Effector CD4-positive, alpha-beta T cell (primary cell): ENCODE results near the gene GNB1L.

Source experiments
- DNase-seq: peaks from one replicate; pipeline ENCODE4 v3.0.0-alpha.2; 2020

Gene GNB1L

DNA sequence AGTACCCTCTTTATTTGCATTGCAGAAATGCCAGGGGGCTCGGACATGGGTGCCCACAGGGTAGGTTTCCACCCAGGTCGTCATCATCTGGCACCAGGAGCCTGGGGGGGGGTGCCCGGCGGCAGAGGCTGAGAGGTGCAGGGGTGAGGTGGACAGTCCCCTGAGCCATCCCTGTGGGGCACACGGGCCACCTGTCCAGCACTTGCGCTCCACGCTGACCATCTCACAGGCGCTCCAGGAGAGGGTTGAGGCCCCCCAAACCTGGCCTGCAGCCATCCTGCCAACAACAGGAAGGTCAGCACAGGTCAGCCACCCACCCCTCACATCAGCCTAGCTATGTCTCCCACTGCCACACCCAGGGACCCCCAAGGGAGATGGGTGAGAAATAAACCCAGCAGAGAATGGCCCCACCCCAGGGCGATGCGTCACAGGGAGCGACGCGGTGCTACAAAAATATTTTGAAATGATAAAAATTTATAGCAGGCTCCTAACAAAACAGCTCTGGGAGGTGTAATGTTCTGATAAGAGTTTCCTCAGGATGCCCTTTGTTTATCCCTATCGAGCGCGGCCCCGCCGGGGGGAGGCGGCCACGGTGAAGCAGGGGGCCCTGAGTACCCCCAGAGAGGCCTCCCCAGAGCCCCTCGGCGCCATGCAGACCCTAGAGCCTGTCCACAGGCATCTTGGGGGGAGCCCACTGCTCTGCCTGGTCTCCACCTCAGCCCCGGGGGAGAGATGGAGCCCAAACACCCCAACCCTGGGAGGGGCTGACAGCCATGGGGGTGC lies 21.0 kb upstream of the GNB1L start:
- DNase-seq: no peak

DNA sequence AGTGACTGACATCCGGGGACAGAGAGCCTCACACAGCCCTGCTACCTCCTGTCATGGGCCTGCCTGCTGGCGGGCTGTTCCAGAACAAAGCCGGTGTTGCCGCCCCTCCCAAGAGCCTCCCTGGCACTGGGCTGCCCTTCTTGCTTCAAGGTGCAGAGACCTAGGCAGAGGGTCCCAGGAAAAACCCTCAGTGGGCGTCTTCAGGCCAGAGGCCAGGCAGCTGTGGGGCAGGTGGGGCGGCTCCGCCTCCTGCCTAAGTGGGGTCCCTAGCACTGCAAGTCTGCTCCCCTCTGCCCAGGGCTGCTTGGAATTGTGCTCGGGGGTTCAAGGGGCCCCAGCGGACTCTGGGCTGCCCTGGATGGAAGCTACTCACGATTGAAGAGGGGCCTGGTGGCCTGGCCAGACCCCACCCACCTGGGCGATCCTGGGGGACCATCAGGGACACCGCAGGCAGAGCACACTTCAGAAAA lies 20.4 kb upstream of the GNB1L start:
- no peak for DNase-seq

DNA sequence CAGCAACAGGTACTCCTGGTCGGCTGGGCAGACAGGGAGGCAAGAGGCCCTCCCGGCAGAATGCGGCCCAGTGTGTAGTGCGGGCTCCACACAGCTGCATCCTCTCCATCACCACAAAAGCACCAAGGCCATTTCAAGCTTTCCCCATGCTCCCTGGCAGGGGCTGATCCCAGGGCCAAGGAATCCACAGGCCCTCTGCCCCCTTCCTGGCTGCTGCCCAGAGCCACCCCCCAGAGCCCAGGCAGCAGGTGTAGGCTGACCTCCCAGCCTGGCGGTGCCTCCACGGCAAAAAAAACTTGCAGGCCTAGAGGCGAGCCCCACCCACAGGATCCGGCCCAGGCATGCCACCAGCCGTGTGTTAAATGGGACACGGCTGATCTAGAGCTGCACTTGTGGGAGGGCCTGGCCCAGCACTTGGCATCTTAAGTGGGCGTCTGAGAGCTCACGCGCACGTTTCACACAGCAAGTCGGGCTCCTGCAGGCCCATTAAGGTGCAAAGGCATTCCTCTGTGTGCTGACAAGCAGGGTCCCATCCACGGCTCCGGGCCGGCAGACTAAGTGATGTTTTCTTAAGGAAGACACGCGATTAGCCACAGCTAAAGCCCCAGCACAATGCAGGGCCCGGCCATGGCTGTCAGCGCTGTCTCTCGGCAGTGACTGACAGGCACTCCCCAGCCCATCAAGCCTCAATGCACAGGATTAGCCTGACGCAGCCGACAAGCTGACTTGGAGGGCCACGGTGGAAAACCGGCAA lies 19.8 kb upstream of the GNB1L start:
- no peak for DNase-seq

DNA sequence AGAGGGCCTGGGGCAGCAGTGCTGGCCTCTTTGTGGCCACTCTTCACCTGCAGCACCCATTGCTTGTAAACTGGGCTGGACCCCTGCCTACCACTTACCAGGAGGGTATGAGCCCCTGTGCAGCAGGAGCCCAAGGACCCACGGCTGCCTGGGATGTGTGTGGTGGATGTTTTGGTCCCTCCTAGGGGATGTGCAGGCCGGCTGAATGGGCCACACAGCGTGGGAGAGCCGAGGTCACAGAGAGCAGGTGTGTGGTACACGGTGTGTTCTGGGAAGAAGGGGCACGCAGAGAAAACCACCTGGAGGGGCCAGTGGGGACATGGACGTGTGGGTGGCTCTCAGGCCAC lies 19.3 kb upstream of the GNB1L start:
- DNase-seq: no peak

DNA sequence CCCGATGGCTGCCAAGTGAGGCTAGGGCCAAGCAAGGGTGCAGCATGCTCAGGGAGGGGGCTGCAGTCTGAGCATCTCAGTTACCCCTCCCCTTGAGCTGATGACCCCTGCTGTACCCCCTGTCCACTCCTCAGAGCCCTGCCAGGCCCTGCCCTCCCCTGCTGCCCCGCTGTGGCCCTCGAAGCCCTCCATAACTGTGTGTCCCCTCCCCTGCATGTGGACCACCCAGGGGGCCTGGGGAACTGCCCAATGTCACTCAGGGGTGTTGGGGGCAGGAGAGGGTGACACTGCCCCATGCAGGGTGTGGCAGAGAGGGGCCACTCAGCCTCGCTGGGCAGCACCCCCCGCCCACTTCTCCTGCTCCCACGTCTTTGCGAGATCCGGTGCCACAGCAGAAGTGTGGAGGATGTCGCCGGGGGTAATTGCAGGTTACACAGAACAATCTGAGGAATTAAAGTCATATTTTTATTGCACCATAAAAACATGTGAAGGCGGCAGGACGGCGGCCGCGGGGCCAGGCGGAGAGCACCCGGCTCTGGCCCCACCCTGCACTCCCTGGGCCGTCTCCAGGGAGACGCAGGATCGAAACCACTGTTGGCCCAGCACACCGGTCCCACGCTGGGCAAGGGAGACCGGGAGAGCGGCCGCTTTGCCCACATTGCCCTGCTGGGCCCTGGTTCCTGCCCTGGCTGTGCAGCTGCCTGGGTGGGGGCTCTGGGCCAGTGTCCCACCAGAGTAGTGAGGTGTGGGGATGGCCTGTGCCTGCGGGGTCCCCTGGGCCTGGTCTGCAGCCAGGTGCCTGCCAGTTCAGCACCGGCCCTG lies 18.7 kb upstream of the GNB1L start:
- DNase-seq: no peak

DNA sequence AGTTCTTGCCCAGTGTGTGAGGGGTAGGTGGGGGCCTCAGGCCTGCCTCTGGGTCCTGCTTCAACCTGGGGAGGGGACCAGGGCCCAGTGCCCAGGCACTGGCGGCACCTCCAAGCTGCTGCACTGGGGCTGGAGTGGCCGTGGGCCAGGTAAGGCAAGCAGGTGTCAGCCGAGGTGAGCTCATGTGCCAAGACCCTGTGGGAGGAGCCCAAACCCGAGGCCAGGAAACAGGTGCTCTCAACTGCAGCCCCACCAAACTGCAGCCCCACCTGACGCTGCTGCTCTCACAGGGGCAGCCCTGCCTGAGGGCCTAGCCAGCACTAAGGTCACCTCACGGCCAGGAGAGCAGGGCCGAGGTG lies 18.1 kb upstream of the GNB1L start:
- DNase-seq: no peak

DNA sequence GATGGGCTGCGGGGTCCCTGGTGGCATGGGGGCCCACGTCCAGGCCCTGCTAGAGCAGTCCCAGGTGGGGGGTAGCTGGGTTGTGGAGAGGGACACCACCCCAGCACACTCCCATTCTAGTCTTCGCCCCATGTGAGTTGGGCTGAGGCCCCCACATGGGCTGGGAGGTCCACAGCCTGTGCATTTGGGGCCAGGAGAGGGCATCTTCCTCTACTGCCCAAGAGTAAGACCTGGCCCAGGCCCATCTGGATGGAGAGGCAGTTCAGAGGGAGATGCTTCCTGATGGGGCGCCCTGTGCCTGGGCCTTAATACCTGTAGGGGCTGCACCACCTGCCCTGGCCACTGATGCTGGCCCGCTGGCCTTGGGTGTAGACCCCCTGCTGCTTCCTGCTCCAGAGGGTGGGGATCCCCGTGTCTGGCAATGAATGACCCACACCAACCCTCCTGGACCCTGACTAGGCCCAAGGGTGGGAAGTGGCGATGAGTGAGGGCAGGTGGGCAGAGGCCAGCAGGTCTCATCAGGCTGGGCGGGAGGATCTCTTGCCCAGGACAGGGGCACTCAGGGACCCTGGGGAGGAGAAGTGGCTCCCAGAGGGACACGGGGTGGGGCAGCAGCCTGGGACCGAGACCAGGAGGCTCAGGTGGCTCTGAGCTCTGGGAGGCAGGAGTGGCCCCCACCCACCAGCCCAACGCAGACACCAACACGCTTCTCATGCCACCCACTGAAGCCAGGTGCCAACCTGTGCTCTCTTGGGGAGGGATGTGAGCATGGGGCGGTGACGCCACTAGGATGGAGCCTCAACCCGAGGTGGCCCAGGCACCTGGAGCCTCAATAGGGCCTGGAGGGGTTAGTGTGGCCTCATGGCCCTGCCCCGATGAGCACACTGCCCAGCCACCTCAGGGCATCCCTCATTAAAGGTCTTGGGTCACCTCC lies 17.4 kb upstream of the GNB1L start:
- DNase-seq: no peak

DNA sequence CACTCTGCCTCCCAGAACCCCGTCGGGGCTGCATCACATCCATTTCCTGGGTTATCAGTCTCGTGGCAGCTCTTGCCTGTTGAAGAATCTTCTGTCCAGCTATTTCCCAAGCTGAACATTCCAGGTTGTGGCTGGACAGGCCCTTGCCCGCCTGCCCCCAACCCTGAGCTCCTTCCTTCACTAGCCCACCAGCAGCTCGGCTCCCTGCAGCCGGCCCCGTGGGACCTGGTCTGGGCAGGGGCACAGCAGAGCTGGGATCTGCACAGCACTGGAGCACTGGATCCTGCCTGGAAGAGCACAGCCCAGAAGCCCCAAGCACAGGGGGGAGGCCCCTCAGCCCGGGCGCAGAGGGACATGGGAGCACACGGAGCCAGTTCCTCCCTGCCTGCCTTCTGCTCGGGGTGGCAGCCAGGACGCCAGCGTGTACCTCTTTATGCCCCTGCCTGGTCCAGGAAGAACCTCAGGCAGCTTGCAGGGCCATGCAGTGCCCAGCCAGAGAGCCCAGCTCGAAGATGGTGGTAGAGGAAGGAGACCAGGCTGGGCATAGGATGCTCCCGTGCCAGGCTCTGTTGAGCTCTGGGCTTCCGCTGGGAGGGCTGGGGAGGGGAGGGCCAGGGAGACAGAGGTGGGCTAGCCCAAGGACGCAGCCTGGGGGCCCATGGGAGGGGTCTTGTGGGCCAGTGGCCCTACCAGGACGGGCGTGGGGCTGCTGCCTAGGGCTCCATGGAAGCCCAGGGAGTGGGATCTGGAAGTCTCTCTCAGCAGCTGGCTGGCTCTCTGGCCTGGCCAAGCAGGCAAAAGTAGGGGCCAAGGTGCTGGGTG lies 16.6 kb upstream of the GNB1L start:
- DNase-seq: no peak

DNA sequence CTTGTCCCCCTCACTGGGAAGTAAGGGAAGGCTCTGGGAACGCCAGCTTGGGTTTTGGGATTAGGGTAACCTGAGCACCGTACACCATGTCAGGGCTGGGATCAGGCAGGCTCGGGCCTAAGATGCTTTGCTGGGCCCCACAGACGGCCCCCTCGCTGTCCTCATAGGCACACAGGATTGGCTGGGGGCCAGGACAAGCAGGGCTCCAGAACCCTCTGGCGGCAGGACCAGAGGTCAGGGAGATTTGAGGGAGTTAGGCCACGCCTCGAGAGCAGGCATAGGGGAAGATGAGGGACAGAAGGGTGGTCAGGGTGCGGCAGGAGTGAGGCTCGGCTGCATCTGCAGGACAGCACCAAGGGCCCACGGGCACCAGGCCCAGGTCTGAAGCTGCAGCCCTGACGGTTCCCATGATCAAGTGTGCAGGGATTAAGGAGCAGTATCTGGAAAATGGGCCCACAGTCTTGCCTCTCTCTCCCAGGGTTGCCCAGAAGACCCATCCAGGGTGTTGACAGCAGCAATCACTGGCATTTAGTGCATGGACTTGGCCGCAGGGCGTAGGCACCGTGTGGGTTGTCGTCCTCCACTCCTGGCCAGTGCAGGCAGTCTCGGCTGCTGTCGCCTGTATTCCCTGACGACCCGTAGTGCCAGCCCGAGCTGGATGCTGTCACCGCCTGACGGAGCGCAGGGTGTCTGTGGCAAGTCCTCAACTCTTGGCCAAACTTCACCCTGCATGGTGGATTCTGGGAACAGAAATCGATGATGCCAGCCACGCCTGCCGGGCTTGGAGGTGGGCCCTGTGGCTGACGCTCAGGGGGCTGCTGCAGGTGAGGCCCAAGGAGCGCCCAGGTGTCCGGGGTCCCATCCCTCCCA lies 15.7 kb upstream of the GNB1L start:
- no peak for DNase-seq

DNA sequence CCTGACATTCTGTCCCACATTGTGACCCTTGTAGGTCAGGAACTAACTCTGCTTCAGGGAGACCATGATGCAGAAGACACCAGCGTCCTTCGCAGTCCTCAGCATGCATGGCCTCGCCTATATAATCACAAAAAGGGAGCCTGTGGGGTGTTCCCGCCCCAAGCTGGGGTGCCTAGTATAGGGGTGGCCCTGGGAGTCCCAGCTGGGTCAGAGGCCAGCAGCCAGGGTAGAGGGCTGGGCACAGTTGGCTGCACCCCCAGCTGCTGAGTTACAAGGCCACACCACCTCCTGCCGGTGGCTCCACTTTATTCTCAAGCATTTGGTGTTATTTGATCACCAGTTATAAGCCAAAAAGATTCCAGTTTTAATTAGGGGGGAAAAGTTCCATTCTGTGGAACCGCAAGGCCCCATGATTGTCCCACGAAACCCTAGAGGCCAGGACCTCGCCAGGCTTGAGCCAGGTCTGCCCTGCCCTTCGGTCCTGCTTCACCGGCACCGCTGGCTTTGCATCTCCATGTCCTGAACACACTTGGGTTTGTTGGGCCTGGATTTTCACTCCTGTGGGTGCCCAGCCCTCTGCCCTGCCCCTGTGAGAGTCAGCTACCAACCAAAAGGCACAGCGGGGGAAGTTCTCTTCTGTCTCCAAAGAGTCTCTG lies 15.0 kb upstream of the GNB1L start:
- no peak for DNase-seq

DNA sequence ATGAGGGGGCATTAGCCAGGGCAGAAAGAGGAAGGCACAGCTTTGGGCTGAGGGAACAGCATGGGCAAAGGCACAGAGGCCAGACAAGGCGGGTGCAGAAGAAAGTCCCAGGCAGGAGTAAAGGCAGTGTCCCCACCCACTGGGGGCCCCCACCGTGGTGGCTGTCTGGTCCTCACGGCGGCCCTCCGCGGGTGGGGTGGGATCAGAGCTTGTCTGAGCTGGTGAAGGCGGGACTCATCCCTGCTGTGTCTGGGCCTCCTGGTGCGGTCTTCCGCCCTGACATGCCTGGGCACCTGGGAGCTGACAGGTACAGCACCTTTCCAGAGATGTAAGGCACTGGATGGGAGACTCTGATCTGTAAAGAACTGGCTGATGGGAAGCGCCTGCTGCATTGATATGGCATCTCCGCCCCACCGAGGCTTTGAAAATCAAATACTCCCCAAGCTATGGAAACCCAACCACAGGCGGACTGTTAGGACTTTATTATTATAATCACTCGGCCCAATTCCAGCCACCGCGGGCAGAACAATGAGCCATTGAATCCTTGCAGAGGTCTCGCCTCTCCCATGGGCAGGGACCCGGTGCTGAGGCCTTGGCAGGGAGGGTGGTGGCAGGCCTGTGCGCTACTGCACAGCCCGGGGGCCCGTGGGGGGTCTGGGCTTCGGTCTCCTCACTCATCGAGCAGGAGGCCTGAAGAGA lies 14.2 kb upstream of the GNB1L start:
- no peak for DNase-seq

DNA sequence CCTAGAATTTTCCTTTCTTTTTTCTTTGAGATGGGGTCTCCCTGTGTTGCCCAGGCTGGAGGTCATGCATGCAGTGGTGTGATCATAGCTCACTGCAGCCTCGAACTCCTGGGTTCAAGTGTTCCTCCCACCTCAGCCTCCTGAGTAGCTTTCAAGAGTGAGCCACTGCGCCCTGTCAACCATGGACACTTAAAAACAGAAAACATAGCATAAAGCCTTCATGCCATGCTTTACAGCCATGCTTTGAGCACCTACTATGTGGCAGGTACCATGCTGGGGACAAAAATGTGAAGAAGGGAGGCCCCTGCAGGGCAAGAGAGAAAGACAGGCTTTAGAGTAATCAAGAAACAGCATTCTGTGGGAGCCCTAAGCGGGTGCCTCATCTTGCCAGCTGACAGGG lies 13.7 kb upstream of the GNB1L start:
- no peak for DNase-seq

DNA sequence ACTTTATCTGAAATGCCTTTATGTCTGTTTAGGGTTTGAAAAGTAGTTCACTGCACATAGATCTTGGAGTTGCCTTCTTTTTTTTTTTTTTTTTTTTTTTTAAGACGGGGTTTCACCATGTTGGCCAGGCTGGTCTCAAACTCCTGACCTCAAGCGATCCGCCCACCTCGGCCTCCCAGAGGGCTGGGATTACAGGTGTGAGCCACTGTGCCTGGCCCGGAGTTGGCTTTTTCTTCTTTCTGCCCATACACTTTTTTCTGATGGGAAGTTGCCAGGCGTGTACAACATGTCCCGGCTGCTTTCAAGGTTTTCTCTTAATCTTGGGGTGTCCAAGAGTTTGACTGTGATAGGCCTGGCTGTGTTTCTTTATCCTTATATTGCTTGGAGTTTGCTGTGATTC lies 12.9 kb upstream of the GNB1L start:
- no peak for DNase-seq

DNA sequence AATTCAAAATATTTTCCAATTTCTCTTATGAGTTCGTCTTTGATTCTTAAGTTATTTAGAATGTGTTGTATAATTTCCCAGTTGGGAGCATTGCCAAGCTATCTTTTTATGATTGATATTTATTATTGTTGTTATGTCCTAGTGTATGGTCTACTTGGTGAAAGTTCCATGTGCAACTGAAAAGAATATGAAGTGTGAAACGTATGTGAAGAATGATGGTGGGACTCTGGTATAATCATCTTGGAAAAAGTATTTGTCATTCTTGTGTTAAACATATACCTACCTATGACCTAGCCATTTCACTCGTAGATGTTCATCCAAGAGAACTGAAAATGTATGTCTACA lies 12.0 kb upstream of the GNB1L start:
- DNase-seq: no peak

DNA sequence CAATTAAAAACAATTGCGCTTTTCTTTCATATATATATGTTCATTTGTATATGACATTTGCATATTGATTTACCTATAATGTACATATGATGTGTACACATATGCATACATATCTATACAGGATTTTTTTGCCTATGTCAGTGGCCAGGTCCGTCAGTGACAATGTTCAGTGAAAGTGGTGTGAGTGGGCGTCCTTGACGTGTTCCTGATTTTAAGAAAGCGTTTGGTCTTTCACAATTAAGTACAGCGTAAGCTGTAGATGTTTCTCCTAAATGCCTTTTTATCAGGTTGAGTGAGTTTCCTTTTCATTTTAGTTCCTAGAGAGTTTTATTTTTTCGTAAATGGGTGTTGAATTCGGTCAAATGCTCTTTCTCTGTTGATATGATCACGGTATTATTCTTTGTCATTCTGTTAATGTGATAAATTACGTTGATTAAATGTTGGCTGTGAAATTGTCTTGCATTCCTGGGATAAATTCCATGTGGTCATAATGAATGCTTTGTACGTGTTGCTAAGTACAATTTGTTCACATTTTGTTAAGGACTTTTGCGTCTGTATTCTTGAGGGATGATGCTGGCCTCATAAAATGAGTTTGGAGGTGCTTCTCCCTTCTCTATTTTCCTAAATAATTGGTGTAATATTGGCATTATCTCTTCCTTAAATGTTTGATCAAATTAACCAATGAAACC lies 10.6 kb upstream of the GNB1L start:
- DNase-seq: no peak

DNA sequence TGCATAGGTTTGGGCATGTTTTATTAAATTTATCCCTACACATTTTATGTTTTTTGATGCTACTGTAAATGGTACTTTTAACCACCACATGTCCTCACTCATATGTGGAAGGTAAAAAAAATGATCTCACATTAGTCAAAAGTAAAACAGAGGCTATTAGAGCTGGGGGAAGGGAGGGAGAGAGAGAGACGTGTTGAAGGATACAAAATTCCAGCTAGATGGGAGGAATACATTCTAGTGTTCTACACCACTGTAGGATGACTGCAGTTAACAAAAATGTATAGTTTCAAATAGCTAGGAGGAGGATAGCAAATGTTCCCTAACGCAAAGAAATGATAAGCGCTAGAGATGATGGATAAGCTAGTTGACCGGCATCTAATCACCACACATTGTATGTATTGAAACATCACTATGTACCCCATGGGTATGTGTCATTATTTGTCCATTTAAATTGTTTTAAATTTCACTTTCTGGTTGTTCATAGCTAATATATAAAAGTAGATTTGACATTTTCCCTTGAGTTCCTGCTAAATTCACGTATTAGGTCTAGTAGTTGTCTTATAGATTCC lies 9.9 kb upstream of the GNB1L start:
- DNase-seq: no peak

DNA sequence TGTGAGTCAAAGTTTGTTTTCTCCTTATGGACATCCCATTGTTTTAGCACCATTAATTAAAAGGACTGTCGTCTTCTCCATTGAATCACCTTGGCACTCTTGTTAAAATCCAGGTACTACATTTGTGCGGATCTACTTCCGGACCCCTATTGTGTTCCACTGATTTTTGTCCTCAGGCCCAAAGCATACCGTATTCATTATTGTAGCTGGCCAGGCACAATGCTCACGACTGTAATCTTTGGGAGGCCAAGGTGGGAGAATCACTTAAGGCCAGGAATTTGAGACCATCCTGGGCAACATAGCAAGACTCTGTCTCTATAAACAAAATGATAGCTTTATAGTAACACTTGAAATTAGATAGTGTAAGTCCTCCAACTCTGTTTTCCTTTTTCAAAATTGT lies 8.9 kb upstream of the GNB1L start:
- no peak for DNase-seq

DNA sequence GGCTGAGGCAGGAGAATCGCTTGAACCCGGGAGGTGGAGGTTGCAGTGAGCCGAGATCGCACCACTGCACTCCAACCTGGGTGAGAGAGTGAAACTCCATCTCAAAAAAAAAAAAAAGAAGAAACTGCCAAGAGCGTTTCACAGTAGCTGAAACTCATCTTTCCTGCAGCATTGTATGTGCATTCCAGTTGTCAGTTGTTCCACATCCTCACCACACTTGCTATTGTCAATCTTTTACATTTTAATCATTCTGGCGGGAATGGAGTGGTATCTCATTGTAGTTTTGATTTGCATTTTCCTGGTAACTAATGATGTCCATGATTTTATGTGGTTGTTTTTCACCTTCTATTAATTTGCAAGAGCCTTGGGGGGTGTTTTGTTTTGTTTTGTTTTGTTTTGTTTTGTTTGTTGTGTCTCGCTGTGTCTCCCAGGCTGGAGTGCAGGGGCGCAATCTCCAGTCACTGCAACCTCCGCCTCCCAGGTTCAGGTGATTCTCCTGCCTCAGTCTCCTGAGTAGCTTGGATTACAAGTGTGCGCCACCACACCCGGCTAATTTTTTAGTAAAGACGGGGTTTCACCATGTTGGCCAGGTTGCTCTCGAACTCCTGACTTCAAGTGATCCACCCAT lies 8.1 kb upstream of the GNB1L start:
- DNase-seq: no peak
